Sciatic nerve (tissue), 2 donors: ENCODE measurements around the gene CLMN. TPM values are rescaled to one million over a fixed set of nuclear protein-coding genes. Genes with fewer than 3 reads are reported as not detected.
A peak's percentile ranks its signal among the peaks of the same experiment; 100 is the strongest.

Experiments used
- ATAC-seq: fragments of 200-7000 bp; cut with Tn5 transposase; one replicate; pipeline ENCODE4 v1.9.1; 2020; ENCODE audit warnings: mild to moderate bottlenecking, moderate library complexity
- DNase-seq: peaks from one replicate; pipeline ENCODE4 v3.0.0-alpha.2; 2020; ENCODE audit warnings: low spot score
- intact Hi-C: fragments of 100-400 bp; cut with DNase I; formaldehyde crosslinking; loops from one replicate; pipeline ENCODE4 v1.14.2; 2022
- total RNA-seq: library from RNA; stranded (reverse); fragmentation: NEBNext Ultra II Directional; extraction: Animal tissue kit (Norgen Biotek cat#: 25700); gene quantifications from one replicate; pipeline ENCODE4 v1.2.1, GENCODE V29; 2021
- donor health status: DM: no; HTN: no; CAD: no.
- donor health status: DM: no; HTN: no; CAD: no.

CLMN gene
- total RNA-seq, 1 donor from 2014 or later = 41.8 TPM

- ATAC-seq = no peak
- intact Hi-C loops = no loop called here
These were observed 83.9 kb downstream of the CLMN start for GRCh38 chr14:95235767-95236166.

GRCh38 chr14:95235351-95235750 is 84.4 kb downstream of the CLMN start:
- no peak for DNase-seq
- ATAC-seq = no peak
- intact Hi-C loops = no loop called here

More at GRCh38 chr14:95235767-95236166, 83.9 kb downstream of the CLMN start:
- no peak for DNase-seq

- DNase-seq = no peak
- ATAC-seq = peak; percentile 9
- intact Hi-C loops = no loop called here
These were observed 85.3 kb downstream of the CLMN start for GRCh38 chr14:95234426-95234825.

DNA sequence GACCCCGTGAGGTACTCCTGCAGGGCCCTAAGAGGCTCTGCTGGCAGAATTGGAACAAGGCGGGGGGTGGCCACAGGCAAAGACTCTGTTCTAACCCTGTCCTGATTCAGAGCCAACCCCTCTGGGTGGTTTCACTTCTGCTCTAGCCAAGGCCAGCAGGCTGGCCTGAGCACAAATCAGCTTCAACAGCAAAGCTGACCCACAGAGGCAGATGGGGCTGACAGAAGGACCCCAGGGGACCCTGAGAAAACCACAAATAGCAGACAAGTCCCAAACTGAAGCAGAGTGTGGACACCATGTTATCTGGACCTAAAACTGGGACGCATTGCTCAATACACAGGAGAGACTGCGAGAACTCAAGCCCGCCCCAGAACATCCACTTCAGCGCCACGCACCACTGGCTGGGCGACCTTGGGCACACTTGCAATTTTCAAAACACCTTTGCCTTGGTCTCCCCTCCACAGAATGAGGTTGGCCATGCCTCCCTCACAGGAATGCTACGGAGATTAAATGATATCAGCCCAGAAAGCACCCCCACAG is 85.9 kb downstream of the CLMN start:
- DNase-seq (peak; percentile 70), ATAC-seq (peak; percentile 78)
- intact Hi-C loops = no loop called here

- intact Hi-C loops = no loop called here
- ATAC-seq (no peak), DNase-seq (no peak)
These were observed 86.7 kb downstream of the CLMN start for GRCh38 chr14:95232894-95233584.

GRCh38 chr14:95231966-95232633 is 87.6 kb downstream of the CLMN start:
- intact Hi-C loops = no loop called here
- ATAC-seq (no peak), DNase-seq (no peak)

DNA sequence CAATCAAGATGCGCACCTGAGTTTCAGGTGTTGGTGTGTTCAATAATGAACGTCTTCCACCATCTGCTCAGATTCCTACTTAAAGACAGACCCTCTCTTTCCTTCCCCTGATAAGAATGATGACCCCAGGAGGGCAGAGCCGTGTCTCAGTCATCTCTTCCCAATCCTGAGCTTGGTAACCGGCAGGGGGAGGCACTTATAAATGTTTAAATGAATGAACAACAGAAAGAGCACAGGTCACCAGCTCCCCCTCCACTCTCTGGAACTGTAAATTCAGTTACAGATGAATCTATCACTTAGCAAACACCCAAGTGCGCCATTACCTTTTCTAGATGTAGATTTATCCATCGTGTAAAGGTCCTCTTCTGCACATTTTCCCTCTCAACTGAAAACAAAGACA is 90.0 kb downstream of the CLMN start:
- intact Hi-C loops = no loop called here
- no peak for DNase-seq
- no peak for ATAC-seq

- ATAC-seq = no peak
These were observed 91.5 kb downstream of the CLMN start for GRCh38 chr14:95228240-95228639.

GRCh38 chr14:95227279-95227860 is 92.3 kb downstream of the CLMN start:
- intact Hi-C loops = no loop called here
- DNase-seq = no peak
- no peak for ATAC-seq

More at GRCh38 chr14:95228240-95228639, 91.5 kb downstream of the CLMN start:
- no peak for DNase-seq
- intact Hi-C loops = no loop called here

GRCh38 chr14:95226801-95227200 is 92.9 kb downstream of the CLMN start:
- no peak for DNase-seq
- intact Hi-C loops = no loop called here
- ATAC-seq = no peak

- DNase-seq = no peak
- intact Hi-C loops = no loop called here
- ATAC-seq = no peak
These were observed 94.3 kb downstream of the CLMN start for GRCh38 chr14:95225251-95225887.

DNA sequence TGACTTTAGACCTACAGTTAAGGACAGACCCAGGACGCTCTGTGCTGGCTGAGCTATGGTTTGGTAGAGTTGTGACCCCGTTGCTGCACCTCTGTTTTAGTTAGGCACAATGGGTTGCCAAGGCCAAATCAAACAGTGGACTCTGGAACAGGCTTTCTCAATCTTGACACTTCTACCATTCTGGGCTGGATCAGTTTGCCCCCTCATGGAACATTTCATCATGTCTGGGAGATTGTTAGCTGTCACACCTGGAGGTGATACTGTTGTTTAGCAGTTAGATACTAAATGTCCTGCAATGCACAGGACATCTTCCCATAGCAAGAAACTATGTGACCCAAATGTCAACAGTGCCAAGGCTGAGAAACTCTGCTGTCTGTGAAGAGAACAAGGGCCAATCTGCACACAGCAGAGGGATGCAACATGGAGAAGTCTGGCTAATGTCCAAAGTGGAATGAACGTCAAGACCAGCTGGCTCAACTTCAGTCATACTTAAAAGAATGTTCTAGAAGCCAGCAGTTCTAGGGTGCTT is 96.8 kb downstream of the CLMN start:
- DNase-seq = no peak
- peak; percentile 25 for ATAC-seq
- intact Hi-C loops = no loop called here

GRCh38 chr14:95222151-95222631 is 97.5 kb downstream of the CLMN start:
- ATAC-seq = peak; percentile 88
- no peak for DNase-seq
- intact Hi-C loops = no loop called here

GRCh38 chr14:95221531-95221930 is 98.2 kb downstream of the CLMN start:
- ATAC-seq (peak; percentile 47), DNase-seq (no peak)
- intact Hi-C loops = no loop called here

GRCh38 chr14:95220663-95221231 is 99.0 kb downstream of the CLMN start:
- intact Hi-C loops = no loop called here
- ATAC-seq (peak; percentile 23), DNase-seq (no peak)

GRCh38 chr14:95218472-95219193 is 101.1 kb downstream of the CLMN start:
- ATAC-seq (no peak), DNase-seq (no peak)
- intact Hi-C loops = no loop called here

DNA sequence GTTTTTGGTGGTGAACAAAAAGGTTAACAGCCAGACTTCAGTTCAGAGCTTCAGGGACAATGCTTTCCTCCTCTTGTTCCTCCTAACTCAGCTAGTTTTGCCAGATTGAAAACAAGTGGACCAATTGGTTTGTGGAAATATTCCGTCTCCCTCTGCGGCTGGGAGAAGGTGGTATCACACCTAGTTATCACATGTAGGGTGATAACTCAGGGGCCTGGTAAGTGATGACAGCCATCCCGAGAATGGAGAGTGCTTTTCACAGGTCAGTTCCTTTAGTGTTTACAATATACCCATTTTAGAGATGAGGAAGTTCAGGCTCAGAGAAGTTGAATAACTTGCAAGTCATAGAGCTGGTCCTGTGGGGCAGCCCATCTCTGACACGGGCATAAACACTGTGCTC is 101.7 kb downstream of the CLMN start:
- DNase-seq = no peak
- no peak for ATAC-seq
- intact Hi-C loops = no loop called here

GRCh38 chr14:95217391-95217900 is 102.3 kb downstream of the CLMN start:
- DNase-seq = no peak
- intact Hi-C loops = no loop called here
- ATAC-seq = no peak
